SK-N-MC (cell line): ENCODE data around the gene ARHGEF10L.

Experiments used
- EZH2 ChIP-seq: fragments of 200-600 bp; sonication (generic); IDR thresholded peaks from one replicate; pipeline ENCODE4 v1.6.1; 2017; ENCODE audit warnings: antibody characterized with exemption
- POLR2AphosphoS5 ChIP-seq: IDR thresholded peaks from 2 replicates; pipeline ENCODE4 v1.6.1; 2012; ENCODE audit warnings: mild to moderate bottlenecking, low read depth, low read length, borderline replicate concordance

DNA sequence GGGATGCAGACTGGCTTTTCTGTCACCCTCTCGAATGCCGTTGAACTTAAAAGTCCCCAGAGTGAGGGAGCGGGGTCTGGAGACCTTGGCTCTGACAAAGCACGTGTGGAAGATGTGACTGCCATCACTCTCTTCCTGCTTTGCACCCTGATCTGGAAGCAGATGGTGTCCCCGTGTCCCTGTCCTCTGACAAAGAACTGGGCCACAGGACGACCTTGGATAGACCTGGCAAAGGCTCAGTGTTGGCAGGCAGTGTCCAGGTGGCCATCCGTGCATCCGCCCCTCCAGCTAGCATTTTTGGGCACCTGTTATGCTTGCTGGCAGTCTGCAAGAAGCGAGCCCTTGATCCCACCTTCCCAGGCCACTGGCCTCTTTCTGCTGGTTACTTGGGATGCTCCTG, 27.4 kb downstream of the ARHGEF10L start:
- TF ChIP-seq POLR2AphosphoS5: no peak
- TF ChIP-seq EZH2: no peak
